ENCODE measurements around the gene ITGA3. TPM values are rescaled to one million over a fixed set of nuclear protein-coding genes. Genes with fewer than 3 reads are reported as not detected.

Gene ITGA3
- polyA plus RNA-seq, 2 of the 4 experiments (the other 2 are of a cell fraction) = 141 to 268 TPM

DNA sequence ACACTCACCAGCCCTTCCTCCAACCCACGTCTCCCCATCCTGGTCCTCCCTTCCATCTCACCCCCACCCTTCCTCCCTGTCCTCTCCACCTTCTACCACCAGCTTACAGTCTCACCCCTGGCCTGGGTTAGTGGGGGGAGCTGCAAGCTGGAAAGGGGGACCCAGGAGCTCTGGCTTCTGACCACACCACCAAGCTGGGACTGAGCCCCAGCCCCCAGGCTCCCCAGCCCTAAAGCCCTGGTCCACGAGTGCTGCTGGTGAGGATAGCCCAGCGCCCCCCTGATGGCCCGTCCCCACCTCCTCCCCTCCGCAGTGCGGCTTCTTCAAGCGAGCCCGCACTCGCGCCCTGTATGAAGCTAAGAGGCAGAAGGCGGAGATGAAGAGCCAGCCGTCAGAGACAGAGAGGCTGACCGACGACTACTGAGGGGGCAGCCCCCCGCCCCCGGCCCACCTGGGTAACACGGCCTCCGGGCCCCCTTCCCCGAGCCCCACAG, 32.0 kb downstream of the ITGA3 start:
- no peak overlapping the region for H3K4me2 ChIP-seq
- CTCF ChIA-PET = interaction anchor here (0.6 to 3.7 kb wide), 52 partner anchors 10 to 536 kb away, joined by 3 to 237 read pairs (median 5); partner anchors contain the start of genes DLX3 and ITGA3
- WGBS (ENCODE audit: missing lambda C conversion rate) = 86% methylated on average over 19 of the region's 19 CpGs
- no peak overlapping the region for H3K4me3 ChIP-seq
- no peak for TF ChIP-seq RFX5 (IDR thresholded peaks at IDR 0.05)
- TF ChIP-seq FOSB (CRISPR knock-in tag; IDR thresholded peaks at IDR 0.05) = no peak
- TF ChIP-seq ESRRA (IDR thresholded peaks at IDR 0.05; ENCODE audit: borderline replicate concordance, low read length) = no peak
- no peak for TF ChIP-seq EHF (CRISPR knock-in tag; IDR thresholded peaks at IDR 0.05)
- TF ChIP-seq MAZ (IDR thresholded peaks at IDR 0.05; ENCODE audit: borderline replicate concordance, low read depth, low read length) = no peak
- TF ChIP-seq RCOR1 (IDR thresholded peaks at IDR 0.05; ENCODE audit: low read depth, low read length) = no peak
- POLR2A ChIA-PET = interaction anchor here (1.0 to 1.5 kb wide), 3 partner anchors 32 to 90 kb away, joined by 3 to 11 read pairs (median 10); partner anchors contain the start of gene ITGA3
- H3K27ac ChIP-seq = peak overlapping the region in 1 of 2 experiments; percentile 32; a peak in 2 of 6 replicates
- FAIRE-seq (no peak), ATAC-seq (0 out of 6 replicates have a peak, but pooled peaks of 1 of the 2 experiments have one; percentile 4), DNase-seq (ENCODE audit: low read depth in 1 of 2, low spot score in 1 of 2) (no peak)
- H3K4me1 ChIP-seq = no peaks in the 10 kb centered on the region
- H3K9me3 ChIP-seq = no peaks in the 10 kb centered on the region

DNA sequence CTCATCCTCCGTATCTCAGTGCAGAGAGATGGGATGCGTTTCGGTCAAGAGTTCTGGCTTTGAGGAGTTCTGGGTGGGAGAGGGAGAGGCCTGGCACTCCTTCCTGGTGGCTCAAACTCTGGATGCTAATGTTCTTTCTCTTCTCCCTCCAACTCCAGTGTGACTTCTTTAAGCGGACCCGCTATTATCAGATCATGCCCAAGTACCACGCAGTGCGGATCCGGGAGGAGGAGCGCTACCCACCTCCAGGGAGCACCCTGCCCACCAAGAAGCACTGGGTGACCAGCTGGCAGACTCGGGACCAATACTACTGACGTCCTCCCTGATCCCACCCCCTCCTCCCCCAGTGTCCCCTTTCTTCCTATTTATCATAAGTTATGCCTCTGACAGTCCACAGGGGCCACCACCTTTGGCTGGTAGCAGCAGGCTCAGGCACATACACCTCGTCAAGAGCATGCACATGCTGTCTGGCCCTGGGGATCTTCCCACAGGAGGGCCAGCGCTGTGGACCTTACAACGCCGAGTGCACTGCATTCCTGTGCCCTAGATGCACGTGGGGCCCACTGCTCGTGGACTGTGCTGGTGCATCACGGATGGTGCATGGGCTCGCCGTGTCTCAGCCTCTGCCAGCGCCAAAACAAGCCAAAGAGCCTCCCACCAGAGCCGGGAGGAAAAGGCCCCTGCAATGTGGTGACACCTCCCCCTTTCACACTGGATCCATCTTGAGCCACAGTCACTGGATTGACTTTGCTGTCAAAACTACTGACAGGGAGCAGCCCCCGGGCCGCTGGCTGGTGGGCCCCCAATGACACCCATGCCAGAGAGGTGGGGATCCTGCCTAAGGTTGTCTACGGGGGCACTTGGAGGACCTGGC, 33.3 kb downstream of the ITGA3 start:
- no peak for DNase-seq (ENCODE audit: low read depth in 1 of 2, low spot score in 1 of 2)
- Histone ChIP-seq H3K4me1 (peaks cover 11% of the 10 kb centered on the region), H3K9me3 (no peaks in the 10 kb centered on the region), H3K4me3 (no peak overlapping the region), H3K27ac (no peak overlapping the region), H3K4me2 (no peak overlapping the region)
- no peak for FAIRE-seq
- TF ChIP-seq CBX2 (IDR thresholded peaks at IDR 0.05; ENCODE audit: borderline replicate concordance, low read depth) = no peak
- no peak for TF ChIP-seq ZSCAN20 (CRISPR knock-in tag; IDR thresholded peaks at IDR 0.05)
- POLR2A ChIA-PET = no interaction called here
- CTCF ChIA-PET = interaction anchor here (0.6 to 30.9 kb wide), 10 partner anchors 8 to 90 kb away, joined by 4 to 1356 read pairs (median 183); partner anchors contain the start of genes ITGA3, PPP1R9B and SAMD14
- no peak for ATAC-seq
- WGBS (ENCODE audit: missing lambda C conversion rate) = 90% methylated on average over 23 of the region's 25 CpGs

DNA sequence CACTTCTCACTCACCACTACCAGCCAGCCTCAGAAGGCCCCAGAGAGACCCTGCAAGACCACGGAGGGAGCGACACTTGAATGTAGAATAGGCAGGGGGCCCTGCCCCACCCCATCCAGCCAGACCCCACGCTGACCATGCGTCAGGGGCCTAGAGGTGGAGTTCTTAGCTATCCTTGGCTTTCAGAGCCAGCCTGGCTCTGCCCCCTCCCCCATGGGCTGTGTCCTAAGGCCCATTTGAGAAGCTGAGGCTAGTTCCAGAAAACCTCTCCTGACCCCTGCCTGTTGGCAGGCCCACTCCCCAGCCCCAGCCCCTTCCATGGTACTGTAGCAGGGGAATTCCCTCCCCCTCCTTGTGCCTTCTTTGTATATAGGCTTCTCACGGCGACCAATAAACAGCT, 34.2 kb downstream of the ITGA3 start:
- no peaks in the 10 kb centered on the region for H3K9me3 ChIP-seq
- POLR2A ChIA-PET = no interaction called here
- DNase-seq (ENCODE audit: low read depth in 1 of 2, low spot score in 1 of 2) = no peak
- H3K4me1 ChIP-seq = peaks cover 11% of the 10 kb centered on the region
- no peak for FAIRE-seq
- H3K27ac ChIP-seq = no peak overlapping the region
- no peak overlapping the region for H3K4me2 ChIP-seq
- WGBS (ENCODE audit: missing lambda C conversion rate) = 86% methylated on average over 6 of the region's 6 CpGs
- CTCF ChIA-PET = interaction anchor here (1.8 to 30.9 kb wide), 8 partner anchors 13 to 206 kb away, joined by 6 to 1356 read pairs (median 128); partner anchors contain the start of genes COL1A1, ITGA3, PPP1R9B and SAMD14
- no peak overlapping the region for H3K4me3 ChIP-seq
- no peak for ATAC-seq
- TF ChIP-seq CEBPB (IDR thresholded peaks at IDR 0.05) = no peak
- TF ChIP-seq, protein P1, sequence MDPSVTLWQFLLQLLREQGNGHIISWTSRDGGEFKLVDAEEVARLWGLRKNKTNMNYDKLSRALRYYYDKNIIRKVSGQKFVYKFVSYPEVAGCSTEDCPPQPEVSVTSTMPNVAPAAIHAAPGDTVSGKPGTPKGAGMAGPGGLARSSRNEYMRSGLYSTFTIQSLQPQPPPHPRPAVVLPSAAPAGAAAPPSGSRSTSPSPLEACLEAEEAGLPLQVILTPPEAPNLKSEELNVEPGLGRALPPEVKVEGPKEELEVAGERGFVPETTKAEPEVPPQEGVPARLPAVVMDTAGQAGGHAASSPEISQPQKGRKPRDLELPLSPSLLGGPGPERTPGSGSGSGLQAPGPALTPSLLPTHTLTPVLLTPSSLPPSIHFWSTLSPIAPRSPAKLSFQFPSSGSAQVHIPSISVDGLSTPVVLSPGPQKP (IDR thresholded peaks at IDR 0.05; ENCODE audit: low read depth, low read length) = no peak
- TF ChIP-seq NPAS2 (CRISPR knock-in tag; IDR thresholded peaks at IDR 0.05; ENCODE audit: borderline replicate concordance) = no peak
- no peak for TF ChIP-seq FOSB (CRISPR knock-in tag; IDR thresholded peaks at IDR 0.05)
- no peak for TF ChIP-seq JUN (IDR thresholded peaks at IDR 0.05)
- no peak for TF ChIP-seq HEYL (CRISPR knock-in tag; IDR thresholded peaks at IDR 0.05)

DNA sequence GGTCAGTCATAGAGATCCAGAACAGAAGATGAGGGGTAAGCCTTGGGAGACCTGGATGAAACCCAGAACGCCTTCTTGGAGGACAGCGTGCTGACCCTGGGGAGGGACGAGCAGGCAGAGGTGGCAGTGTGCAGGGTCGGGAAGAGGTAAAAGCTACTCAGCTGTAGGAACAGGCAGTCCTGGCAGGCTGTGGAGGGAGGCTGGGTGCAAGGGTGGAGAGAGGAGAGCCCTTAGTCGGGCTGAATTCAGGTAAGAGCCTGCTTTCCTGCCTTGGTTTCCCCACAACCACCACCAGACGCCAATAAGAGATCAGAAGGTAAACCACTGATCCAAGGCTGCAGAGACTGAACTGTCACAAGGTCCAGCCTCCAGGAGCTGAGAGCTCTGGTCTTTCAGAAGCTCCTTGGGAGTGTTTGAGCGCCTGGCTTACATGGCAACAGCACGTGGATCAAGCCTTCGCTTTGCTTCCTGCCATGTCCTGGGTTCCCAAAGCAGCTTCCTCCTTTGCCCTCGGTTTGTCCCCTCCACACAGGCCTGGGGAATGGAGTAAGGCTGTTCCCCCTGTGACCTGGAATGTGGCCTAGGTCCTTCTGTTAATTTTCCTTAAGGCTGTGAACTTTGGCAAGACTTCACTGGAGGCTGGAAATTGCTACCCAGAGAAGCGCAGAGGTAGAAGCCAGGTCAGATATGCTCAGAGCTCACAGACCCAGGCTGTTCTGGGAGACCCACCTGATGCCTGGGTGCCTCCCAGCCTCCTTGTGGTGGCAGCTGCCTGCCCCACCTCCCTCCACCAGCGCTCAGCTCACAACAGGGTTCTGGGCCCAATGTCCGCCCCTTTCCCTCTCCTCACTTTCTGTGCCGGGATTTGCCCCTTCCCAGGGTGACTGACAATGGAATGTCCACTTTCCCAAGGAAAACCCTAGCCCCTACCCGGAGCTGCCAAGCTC, 35.3 kb downstream of the ITGA3 start:
- TF ChIP-seq, protein P2, sequence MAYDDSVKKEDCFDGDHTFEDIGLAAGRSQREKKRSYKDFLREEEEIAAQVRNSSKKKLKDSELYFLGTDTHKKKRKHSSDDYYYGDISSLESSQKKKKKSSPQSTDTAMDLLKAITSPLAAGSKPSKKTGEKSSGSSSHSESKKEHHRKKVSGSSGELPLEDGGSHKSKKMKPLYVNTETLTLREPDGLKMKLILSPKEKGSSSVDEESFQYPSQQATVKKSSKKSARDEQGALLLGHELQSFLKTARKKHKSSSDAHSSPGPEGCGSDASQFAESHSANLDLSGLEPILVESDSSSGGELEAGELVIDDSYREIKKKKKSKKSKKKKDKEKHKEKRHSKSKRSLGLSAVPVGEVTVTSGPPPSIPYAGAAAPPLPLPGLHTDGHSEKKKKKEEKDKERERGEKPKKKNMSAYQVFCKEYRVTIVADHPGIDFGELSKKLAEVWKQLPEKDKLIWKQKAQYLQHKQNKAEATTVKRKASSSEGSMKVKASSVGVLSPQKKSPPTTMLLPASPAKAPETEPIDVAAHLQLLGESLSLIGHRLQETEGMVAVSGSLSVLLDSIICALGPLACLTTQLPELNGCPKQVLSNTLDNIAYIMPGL (CRISPR knock-in tag; IDR thresholded peaks at IDR 0.05; ENCODE audit: borderline replicate concordance) = no peak
- peak in 1 of 2 experiments; percentile 19; a peak in 2 of 5 replicates for TF ChIP-seq JUN (IDR thresholded peaks at IDR 0.05)
- peak; percentile 74 for TF ChIP-seq POLR2AphosphoS2 (conservative IDR thresholded peaks at IDR 0.05; ENCODE audit: low read length)
- no peak for TF ChIP-seq NPAS2 (CRISPR knock-in tag; IDR thresholded peaks at IDR 0.05; ENCODE audit: borderline replicate concordance)
- TF ChIP-seq HOXA7 (CRISPR knock-in tag; IDR thresholded peaks at IDR 0.05) = no peak
- peaks cover 17% of the 10 kb centered on the region for H3K4me1 ChIP-seq
- 81% methylated on average over 15 of the region's 15 CpGs for WGBS (ENCODE audit: missing lambda C conversion rate)
- 0 out of 6 replicates have a peak overlapping the region, but pooled peaks of 1 of the 2 experiments have one; percentile 4 for H3K27ac ChIP-seq
- no peaks in the 10 kb centered on the region for H3K9me3 ChIP-seq
- ChIA-PET POLR2A (interaction anchor here (1.2 to 2.3 kb wide), 2 partner anchors 61 to 64 kb away, joined by 3 to 6 read pairs; no protein-coding TSS in a partner anchor), CTCF (interaction anchor here (0.7 to 30.9 kb wide), 14 partner anchors 14 to 521 kb away, joined by 3 to 1356 read pairs (median 10); partner anchors contain the start of genes COL1A1, ITGA3, PPP1R9B and SAMD14)
- DNase-seq (ENCODE audit: low read depth in 1 of 2, low spot score in 1 of 2) (no peak), ATAC-seq (no peak), FAIRE-seq (no peak)
- H3K4me3 ChIP-seq = no peak overlapping the region
- H3K4me2 ChIP-seq = no peak overlapping the region

Data from A549 (cell line).